IPS DF 4.7 (cell line): Measurements from ENCODE around the gene ANKRD6.
"Not testable (repeated sequence)": the region's sequence is repeated elsewhere in the genome, so short reads cannot be mapped to it uniquely, and the experiment has no call there.

Experiments used
- DNase-seq: peaks from one replicate; pipeline ENCODE4 v3.0.0-alpha.2; 2013; ENCODE audit warnings: low spot score; ENCODE audit errors: extremely low read depth

ANKRD6 gene

DNA sequence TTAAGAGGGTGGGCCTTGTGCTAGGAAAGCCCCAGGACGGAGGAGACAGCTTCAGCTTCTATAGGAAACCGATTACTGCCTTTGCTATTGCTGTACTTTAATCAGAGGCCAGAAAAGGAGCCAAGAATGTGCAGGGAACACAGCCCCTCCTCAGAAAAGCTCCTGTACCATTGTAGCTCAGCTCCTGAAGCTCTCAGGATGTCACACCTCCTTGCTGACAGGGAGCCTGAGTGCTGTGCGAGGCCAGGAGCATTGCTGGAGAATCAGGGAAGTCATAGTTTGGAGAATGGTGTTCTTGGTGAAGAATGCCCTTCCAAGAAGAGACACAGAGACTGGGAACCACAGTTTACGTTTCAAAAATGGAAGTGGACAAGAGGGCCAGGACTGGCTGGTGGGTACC lies 158.8 kb downstream of the ANKRD6 start:
- no peak for DNase-seq

DNA sequence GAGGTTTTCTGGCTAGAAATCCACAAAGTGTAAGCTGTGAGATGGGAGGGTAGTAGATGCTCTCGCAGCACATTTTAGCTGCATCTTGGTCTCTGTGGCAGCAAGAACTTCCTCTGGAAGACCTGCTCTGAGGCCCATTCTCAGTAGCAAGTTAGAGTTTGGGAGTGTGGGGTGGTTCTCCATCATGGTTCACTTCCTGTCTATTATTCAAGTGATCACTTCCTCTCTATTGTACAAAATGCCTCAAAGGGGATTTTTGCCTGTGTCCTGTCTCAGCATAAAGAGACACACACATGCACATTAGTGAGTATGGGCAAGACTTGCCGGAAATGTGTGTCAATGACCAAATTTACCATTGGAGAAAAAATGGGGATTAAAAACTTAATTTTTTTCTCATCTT lies 163.1 kb downstream of the ANKRD6 start:
- DNase-seq = no peak

DNA sequence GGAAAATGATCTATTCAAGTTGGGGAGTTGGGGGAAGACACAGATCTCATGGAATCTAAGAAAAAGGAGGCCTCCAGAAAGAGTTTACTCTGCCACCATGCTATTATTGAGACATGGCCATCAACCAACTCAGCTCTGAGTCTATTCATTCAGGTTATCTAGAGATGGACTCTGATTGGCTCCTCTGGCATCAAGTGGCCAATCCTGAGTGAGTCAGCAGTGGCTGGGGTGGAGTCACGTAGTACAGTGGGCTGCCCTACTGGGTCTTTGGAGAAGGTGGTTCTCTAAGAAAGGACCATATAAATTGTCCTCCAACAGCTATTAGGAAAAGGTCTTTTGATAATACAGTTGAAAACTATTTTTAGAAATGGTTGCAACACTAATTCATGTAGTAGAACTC lies 163.5 kb downstream of the ANKRD6 start:
- DNase-seq = no peak

DNA sequence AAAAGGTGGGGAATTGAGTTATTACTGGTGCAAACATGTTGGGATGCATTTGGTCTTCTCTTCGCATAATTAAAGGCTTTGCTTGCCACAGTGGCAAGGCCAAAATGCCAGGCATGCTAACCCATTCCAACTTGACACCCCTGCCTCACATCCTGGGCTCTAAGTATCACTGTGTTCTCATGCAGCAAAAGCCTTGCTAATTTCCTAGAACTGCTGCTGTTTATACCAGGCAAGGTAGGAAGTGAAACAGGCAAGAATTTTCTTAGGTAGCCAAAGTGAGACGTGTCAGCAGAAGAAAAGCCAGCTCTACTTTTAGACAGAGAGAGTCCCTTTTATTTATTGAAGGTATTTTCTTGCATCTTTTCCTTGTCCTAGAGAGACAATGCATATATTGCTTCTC lies 164.4 kb downstream of the ANKRD6 start:
- no peak for DNase-seq

DNA sequence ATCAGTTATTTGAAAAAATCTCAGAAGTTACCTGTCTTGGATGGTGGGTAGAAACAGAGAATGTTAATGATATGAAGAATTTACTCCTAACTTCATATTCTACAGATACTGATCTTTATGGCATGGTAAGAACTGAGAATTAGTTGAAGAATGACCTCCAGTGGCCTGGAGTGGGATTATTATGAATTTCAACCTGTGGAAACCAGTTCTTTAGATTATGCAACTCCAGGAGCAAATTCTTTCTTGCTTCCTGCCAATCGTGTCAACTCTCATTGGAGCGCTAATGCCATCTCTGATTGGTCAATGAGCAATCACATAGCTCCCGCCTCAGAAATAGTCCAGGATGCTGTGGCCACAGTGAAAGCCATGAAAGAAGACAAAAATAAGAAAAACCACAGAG lies 165.0 kb downstream of the ANKRD6 start:
- peak; percentile 14 for DNase-seq

DNA sequence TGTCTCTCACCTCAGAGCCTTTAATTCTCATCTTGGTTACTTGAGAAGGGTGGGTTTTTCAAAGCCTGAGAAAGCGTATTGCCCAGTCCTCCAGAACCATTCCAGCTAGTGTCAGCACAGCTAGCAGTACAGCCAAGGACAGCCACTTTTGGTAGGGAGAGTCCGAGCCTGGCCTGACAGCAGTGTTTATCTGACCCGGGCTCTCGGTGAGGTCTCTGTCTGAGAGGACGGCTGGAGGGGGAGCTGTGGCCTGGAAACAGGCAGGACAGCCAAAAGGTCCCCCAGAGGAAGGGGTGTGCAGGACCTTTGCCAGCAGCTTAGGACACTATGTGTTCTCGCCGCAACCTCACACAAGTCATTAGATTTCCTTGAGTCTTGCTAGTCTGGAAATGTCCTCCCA lies 166.8 kb downstream of the ANKRD6 start:
- no peak for DNase-seq

DNA sequence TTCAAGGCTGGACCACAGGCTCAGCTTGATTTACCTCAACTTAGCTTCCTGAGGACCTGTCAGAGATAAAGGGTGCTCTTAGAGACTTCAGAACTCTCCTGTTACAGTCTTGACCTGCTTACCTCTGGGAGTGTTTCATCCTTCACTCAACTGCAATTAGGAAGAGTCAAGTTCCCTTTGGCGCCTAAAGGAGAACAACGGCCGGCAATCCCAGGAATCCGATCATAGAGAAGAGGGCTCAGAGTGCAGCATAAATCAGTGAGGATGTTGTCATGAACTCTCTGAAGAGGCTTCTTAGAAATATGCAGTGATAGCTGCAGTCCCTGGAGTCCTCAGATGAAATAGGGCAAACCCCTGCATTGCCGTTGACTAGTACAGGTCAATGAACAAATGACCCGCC lies 169.2 kb downstream of the ANKRD6 start:
- DNase-seq = no peak

DNA sequence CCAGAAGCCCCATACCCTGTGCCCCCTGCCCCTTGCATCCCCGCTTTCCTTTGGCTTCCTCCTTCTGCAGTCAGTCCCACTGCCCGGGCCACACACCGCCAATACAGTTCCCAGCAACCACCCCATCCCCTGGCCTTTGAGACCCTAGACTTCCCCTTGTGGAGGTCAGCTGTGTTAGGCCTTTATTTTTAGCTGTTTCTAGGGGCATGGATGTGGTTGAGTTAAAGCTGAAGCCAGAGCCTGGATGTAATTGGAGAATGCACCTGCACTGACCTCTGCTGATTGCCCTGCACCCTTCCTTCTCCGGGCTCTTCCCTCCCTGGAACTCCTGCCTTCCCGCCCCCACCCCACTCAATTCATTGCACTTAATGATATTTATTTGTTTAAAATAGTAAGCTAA lies 171.7 kb downstream of the ANKRD6 start:
- DNase-seq = no peak

DNA sequence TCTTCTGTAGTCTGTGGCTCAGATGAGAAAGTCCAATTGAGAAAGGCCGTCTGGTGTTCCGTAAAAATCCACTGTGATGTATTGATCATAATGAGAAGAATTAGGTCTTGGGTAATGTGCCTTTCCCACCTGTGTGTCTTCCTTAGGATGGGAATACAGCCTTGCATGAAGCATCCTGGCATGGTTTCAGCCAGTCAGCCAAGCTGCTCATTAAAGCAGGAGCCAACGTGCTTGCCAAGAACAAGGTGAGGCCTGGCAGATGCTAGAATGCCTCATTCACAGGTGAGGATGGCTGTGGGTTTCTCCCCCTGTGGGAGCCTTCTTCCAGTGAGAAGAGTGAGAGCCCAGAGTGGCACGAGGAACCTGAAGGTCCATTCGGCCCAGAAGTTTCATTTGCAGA lies 172.9 kb downstream of the ANKRD6 start:
- no peak for DNase-seq

DNA sequence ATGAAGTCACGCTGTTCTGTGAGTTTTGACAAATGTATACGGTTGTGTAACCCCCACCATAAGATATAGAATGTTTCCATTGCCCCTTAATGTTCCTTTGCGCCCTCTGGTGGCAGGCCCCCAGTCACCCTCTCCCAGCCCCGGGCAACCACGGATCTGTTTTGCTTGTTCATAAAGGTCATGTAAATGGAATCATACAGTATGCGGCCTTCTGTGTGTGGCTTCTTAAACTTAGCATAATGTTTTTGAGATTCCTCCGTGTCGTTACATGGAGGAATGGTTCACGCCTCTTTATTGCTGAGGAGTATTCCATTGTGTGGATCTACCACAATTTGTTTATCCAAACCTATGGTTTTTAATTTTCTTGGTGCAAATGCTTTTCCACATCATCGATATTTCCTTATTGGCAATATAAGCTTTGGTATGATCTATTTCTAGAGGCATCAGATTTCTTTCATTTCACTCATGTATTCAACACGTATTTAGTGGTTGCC lies 177.2 kb downstream of the ANKRD6 start:
- DNase-seq = peak; percentile 14

DNA sequence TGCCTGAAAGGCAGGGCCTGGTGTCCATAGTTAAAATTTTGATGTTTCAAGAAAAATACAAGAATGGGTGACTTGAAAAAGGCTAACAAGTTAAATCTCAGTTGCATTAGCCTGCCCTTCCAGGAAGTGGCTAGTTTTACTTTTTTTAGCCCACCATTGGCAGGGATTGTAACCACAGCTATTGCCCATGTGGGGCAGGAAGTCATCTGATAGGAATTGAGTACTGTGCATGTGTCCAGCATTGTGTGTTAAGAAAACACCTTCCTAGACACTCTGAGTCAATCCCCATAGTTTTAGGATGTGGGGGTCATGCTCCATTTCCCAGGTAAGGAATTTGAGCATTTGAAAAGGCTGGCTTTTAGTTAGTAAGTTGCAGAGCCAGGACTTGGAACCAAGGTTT lies 178.7 kb downstream of the ANKRD6 start:
- DNase-seq = no peak

DNA sequence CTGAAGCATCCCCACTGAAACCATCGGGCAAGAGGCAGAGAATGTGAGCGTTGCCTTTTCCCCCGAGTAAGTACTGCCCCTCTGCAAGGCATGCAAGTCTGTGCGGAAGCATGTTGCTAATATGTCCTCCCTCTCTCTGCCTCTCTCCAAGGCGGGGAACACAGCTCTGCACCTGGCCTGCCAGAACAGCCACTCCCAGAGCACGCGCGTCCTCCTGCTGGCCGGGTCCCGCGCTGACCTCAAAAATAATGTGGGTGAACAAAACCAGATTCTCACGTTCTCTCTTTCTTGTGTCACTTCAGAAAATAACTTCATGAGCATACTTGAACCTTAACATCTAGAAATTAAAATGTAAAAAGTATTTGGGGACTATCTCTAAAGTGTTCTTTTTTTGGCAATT lies 179.2 kb downstream of the ANKRD6 start:
- DNase-seq = no peak

DNA sequence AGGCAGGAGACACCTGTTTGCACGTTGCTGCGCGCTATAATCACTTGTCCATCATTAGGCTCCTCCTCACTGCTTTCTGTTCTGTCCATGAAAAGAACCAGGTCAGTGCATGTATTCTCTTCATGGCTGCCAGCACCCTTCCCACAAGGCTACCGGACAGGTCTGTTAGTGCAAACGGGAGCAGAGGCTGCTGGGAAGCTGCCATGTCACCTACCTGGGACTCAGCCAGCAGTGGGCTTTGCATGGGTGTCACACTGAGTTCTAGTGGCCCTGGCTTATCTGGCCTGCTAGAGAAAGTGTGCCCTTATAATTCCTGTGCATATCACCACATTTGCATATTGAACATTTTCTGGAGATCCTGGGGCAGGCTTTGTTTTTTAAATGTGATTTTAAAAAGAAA lies 180.8 kb downstream of the ANKRD6 start:
- no peak for DNase-seq

DNA sequence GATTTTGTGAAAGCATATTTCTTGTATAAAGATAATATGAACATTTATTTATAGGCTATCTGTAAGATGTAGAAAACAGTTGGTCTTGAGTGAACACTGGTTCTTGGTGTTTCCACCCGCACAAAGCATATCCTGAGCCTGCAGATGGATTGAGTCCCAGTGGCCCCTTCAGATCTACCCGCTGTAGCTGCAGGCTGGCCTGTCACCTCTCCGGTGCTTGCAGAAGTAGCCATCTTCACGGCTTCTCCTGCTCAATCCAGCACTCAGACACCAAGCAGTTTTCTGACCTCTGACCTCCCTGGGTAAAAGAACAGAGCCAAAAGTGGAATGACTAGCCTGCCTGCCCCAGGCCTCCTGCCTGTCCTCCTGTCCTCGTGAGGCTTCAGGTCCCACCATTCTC lies 182.9 kb downstream of the ANKRD6 start:
- DNase-seq = no peak

DNA sequence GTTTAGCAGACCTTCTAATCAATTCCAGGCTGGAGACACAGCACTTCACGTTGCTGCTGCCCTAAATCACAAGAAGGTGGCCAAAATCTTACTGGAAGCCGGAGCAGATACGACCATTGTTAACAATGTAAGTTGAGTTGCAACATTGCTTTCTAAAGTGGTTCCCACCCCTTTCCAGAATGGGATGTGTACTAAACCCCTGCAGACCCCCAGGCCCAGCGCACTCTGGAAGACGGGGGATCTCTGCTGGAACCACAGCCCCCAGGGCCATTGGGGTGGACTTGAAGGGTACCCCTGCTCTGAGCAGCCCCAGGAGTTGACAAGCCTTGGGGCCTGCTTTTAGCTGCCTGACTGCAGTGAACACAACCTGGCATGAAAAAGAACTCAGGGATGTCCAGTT lies 183.6 kb downstream of the ANKRD6 start:
- no peak for DNase-seq

DNA sequence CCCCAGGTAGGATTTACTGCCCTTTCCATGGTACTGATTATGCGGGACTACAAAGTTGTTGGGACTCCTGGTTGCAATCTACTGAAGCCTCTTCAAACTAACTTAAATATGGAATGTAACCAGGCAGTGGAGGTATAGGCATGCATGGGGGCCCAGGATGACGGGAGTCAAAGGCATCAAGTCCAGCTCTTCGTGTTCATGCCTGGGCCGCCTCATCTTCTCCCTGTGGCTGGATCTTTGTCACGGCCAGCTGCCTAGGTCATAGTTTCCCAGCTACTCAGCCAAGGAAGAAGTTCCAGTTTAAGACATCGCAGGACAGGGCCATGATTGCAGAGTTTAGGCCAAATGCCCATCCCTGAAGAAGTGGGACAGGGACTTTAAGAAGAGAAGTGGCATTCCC lies 185.1 kb downstream of the ANKRD6 start:
- DNase-seq = no peak

DNA sequence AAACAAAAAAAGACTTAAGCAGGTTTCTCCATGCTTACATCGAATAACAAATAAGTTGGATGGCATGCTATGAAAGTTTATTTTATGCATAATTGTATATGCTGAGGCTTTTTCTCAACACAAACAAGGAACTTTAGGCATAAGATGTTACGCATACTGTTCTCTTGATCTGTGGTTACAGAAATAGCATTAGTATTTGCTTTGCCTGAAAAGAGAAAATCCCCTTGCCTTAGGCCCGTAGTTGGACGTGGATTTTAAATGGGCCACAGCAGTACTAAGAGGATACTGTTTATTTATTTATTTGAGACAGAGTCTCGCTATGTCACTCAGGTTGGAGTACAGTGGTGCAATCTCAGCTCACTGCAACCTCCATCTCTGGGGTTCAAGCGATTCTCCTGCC lies 186.6 kb downstream of the ANKRD6 start:
- DNase-seq = no peak

DNA sequence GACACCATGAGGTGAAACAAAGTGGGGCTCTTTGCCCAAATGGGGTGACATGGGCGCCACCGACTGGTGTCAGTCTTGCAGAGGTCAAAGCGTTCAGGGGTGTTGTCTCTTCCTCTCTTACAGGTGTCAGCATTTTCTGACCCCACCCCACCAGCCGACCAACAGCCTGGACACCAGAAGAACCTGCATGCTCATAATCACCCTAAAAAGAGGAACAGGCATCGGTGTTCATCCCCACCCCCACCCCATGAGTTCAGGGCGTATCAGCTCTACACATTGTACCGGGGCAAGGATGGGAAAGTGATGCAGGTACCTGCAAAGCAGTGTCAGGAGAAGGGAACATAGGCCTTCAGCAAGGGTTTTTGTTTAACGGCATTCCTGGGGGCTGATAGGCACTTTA lies 190.8 kb downstream of the ANKRD6 start:
- no peak for DNase-seq

DNA sequence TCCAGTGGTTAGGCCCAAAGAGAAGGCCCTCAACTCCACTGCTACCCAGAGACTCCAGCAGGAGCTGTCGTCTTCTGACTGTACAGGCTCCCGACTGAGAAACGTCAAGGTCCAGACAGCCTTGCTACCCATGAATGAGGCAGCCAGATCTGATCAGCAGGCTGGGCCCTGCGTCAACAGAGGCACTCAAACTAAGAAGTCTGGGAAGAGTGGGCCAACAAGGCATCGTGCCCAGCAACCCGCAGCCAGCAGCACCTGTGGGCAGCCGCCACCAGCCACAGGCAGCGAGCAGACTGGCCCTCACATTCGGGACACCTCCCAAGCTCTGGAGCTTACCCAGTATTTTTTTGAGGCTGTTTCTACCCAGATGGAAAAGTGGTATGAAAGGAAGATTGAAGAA lies 197.5 kb downstream of the ANKRD6 start:
- no peak for DNase-seq

DNA sequence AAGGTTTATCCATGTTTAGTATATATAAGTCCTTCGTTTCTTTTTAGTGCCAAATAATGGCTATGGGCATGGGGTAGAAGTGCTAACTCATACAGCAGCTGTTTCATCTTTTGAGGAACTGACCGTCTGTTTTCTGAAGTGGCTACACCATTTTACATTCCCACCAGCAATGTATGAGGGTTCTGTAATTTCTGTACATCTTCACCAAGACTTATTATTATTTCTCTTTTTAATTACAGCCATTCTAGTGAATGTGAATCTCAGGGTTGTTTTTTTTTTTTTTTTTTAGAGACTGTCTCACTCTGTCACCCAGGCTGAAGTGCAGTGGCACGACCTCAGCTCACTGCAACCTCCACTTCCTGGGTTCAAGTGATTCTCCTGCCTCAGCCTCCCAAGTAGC lies 203.5 kb downstream of the ANKRD6 start:
- not testable (repeated sequence) for DNase-seq

DNA sequence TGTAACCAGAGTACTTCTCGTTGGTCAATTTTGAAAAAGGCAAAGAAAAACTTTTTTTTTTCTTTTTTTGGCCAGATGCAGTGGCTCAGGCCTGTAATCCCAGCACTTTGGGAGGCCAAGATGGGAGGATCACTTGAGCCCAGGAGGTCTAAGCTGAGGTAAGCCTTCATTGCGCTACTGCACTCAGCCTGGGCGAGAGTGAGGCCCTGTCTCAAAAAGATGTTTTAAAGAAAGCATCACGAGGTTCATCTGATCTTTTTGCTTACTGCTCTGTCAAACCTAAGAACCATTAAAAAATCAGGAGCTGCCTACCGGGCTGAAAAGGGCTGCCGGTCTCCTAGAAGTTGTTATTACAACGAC lies 205.0 kb downstream of the ANKRD6 start:
- no peak for DNase-seq

DNA sequence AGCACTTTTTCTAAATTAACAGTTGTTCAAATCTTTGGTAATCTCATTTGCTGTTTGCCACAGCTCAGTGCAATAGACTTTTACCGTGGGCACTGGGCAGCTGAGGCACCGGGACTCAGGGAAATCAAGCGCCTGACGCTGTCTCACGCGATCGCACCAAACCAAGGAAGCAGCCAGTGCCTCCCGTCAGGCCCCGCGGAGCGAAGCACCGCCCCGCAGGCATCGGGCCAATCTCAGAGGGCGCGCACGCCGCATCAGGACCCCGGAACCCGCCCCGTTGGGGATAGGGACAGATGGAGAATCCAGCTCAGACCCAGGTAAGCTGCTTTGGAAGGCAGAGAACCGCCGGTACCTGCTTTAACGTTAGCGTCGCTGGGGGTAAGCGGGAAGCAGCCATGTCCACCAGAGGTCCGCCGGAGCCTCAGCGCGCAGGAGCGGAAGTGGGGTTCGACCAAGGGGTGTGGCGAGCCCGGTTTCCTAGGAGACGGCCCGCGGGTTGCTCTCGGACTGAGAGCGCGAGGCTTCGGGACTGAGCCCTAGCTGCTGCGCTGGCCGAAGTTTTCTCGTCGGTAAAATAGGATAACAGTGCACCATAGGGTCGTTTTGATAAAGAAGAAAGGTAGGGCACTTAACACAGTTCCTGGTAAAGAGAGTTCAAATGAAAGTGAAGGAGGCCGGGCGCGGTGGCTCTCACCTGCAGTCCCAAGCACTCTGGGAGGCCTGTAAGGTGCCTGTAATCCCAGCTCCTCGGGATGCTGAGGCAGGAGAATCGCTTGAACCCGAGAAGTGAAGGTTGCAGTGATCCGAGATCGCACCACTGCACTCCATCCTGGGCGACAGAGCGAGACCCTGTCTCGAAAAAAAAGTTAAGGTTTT lies 205.6 kb downstream of the ANKRD6 start, which contains the start of gene LYRM2:
Gene LYRM2 (minus strand): TSS at position 428 of the 876 bp plus-strand sequence. CDS start 31 bp downstream, at position 397.
- peak; percentile 44 for DNase-seq

DNA sequence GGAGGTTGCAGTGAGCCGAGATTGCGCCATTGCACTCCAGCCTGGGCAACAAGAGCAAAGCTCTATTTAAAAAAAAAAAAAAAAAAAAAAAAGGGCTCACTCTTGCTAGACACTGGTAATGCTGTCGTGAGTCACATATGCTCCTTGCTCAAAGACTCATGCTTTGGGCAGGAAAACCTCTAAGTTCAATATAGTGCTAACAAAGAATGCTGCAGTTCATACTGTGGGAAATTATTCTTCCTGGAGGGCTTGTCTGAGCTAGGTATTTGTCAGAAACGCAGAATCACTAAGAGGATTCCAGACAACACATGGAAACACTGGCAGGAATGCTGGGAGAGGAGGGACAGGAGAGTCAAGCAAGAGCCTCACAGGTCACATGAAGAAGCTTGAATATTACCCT lies 207.9 kb downstream of the ANKRD6 start:
- no peak for DNase-seq
